ENCODE results near the gene EPS8L3. TPM values are rescaled to one million over a fixed set of nuclear protein-coding genes. Genes with fewer than 3 reads are reported as not detected.
A peak's percentile ranks its signal among the peaks of the same experiment; 100 is the strongest.

EPS8L3 gene
- total RNA-seq, 3 donors from 2014 or later (not counting 1 experiment from before 2014, with no cell fraction given), result 0.47 TPM; not detected in 2

DNA sequence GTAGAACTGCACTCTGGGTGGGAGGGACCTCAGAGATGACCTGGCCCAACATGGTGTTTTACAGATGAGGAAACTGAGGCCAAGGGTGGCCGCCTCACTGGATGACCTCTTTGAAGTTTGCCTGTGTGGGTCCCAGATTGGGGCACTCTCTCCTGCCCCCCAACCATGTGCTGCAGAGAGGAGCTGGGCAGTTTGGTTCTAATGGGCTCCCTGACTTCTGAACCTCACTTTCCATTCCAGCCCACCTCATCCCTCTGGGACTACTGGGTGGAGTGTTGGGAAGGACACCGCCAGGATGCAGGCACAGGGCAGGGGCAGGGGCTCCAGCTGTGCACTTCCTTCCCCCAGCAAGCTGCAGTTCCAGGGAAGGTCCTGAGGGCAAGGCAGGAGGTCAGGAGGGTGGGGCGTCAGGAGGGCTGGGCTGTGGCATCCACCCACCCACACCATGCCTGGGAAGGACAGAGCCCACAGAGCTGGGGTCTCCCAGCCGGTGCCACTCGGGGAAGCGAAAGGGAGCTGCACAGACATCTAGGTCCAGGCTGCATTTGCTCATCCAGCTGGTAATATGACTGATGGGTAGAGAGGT, 10.3 kb upstream of the EPS8L3 start:
- no peak overlapping the region for H3K4me3 ChIP-seq (ENCODE audit: low read length)
- TF ChIP-seq, protein P1, sequence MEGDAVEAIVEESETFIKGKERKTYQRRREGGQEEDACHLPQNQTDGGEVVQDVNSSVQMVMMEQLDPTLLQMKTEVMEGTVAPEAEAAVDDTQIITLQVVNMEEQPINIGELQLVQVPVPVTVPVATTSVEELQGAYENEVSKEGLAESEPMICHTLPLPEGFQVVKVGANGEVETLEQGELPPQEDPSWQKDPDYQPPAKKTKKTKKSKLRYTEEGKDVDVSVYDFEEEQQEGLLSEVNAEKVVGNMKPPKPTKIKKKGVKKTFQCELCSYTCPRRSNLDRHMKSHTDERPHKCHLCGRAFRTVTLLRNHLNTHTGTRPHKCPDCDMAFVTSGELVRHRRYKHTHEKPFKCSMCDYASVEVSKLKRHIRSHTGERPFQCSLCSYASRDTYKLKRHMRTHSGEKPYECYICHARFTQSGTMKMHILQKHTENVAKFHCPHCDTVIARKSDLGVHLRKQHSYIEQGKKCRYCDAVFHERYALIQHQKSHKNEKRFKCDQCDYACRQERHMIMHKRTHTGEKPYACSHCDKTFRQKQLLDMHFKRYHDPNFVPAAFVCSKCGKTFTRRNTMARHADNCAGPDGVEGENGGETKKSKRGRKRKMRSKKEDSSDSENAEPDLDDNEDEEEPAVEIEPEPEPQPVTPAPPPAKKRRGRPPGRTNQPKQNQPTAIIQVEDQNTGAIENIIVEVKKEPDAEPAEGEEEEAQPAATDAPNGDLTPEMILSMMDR (IDR thresholded peaks at IDR 0.05), result no peak
- no peaks in the 10 kb centered on the region for H3K36me3 Mint-ChIP-seq
- H3K27me3 ChIP-seq (ENCODE audit: control insufficient read depth, insufficient read depth, low read length), result no peaks in the 10 kb centered on the region
- no peaks in the 10 kb centered on the region for H3K9me3 ChIP-seq (ENCODE audit: control insufficient read depth, insufficient read depth, low read length)
- no peak for ATAC-seq
- DNase-seq, result no peak
- peaks cover 23 to 27% of the 10 kb centered on the region in 2 donors for H3K27me3 Mint-ChIP-seq (ENCODE audit: low read depth in 2 of 2)
- no peak overlapping the region for H3K27ac ChIP-seq (ENCODE audit: low read length)
- intact Hi-C loops (cut with micrococcal nuclease), result loop anchor here (1.0 kb wide), 1 partner anchor 131 kb away; no protein-coding TSS in a partner anchor
- H3K4me1 ChIP-seq (ENCODE audit: control insufficient read depth, insufficient read depth, low read length), result peaks cover 5% of the 10 kb centered on the region
- no peaks in the 10 kb centered on the region for H3K9me3 Mint-ChIP-seq
- no peak overlapping the region for H3K4me3 Mint-ChIP-seq
- peaks cover 0 to 8% of the 10 kb centered on the region in 2 donors for H3K4me1 Mint-ChIP-seq
- no peaks in the 10 kb centered on the region for H3K36me3 ChIP-seq (ENCODE audit: control insufficient read depth, insufficient read depth, low read length)
- WGBS (ENCODE audit: insufficient coverage), result 74% methylated on average over 5 of the region's 6 CpGs
- no peak overlapping the region for H3K27ac Mint-ChIP-seq

DNA sequence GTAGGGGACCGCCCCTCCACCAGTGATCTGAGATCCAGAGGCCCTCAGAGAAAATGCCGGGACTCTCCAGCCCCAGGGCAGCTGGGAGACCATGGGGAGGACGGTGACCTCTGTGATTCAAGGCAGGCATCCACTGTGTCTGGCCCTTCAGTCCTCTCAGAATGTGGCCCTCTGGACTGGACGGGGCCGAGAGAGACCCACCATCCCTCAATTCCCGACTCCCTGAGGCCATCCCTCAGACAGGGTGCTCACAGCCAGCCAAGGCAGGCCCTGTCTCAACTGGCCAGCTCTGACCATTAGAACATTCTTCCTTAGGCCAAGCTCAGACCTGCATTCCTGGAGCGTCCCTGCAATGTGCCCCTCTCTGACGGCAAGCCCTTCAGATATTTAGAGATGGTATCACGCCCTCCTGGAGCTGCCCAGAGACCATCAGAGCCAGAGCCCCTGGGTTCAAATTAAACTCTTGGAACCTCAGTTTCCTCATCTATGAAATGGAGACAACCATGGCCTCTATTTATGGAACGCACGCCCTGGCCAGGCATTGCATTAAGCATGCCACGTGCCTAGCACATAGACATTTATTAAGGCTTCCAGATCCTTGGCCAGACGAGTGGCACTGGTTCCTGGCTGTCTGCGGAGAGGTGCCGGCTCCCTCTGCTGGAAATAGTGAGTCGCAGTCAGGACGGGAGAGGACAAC, 9.6 kb upstream of the EPS8L3 start:
- no peaks in the 10 kb centered on the region for H3K27me3 ChIP-seq (ENCODE audit: control insufficient read depth, insufficient read depth, low read length)
- Mint-ChIP-seq H3K27me3 (ENCODE audit: low read depth in 2 of 2) (peaks cover 23 to 27% of the 10 kb centered on the region in 2 donors), H3K4me1 (peaks cover 0 to 8% of the 10 kb centered on the region in 2 donors), H3K9me3 (no peaks in the 10 kb centered on the region), H3K27ac (no peak overlapping the region), H3K36me3 (no peaks in the 10 kb centered on the region), H3K4me3 (no peak overlapping the region)
- no peak overlapping the region for H3K4me3 ChIP-seq (ENCODE audit: low read length)
- H3K4me1 ChIP-seq (ENCODE audit: control insufficient read depth, insufficient read depth, low read length), result peaks cover 5% of the 10 kb centered on the region
- peak; percentile 75 to 79 (median 76) for ATAC-seq
- intact Hi-C loops (cut with micrococcal nuclease), result loop anchor here (1.0 kb wide), 1 partner anchor 130 kb away; no protein-coding TSS in a partner anchor
- TF ChIP-seq, protein P1 (IDR thresholded peaks at IDR 0.05), result peak; percentile 30
- H3K9me3 ChIP-seq (ENCODE audit: control insufficient read depth, insufficient read depth, low read length), result no peaks in the 10 kb centered on the region
- WGBS (ENCODE audit: insufficient coverage), result 49% methylated on average over 17 of the region's 17 CpGs
- DNase-seq, result peak in 1 of 2 donors; percentile 85
- H3K36me3 ChIP-seq (ENCODE audit: control insufficient read depth, insufficient read depth, low read length), result no peaks in the 10 kb centered on the region
- H3K27ac ChIP-seq (ENCODE audit: low read length), result no peak overlapping the region

DNA sequence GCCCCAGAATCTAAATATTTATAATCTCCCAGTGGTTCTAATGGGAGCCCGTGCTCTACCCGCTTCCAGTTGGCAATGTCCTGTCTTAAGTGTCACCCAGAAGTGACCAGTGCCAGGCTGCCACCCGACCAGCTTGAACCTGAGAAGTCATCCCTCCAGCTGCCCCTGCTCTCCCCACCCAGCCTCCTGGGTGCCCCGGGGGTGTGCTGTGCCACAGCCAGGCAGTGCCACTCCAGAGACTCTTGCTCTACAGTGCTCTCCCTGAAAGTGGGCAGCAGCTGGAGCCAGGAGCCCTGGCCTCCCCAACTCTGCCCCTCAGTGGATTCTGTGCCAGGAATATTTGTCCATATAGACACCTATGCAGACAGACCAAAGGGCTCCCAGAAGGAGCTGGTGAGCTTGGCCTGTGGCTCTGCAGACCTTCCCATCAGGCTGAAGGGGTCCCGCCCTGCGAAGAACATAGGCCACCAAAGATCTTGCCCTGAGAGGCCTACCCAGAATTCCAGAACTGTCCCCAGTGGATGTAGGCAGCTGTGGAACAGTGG, 9.0 kb upstream of the EPS8L3 start:
- Histone ChIP-seq H3K4me3 (ENCODE audit: low read length) (no peak overlapping the region), H3K27me3 (ENCODE audit: control insufficient read depth, insufficient read depth, low read length) (no peaks in the 10 kb centered on the region), H3K9me3 (ENCODE audit: control insufficient read depth, insufficient read depth, low read length) (no peaks in the 10 kb centered on the region), H3K36me3 (ENCODE audit: control insufficient read depth, insufficient read depth, low read length) (no peaks in the 10 kb centered on the region), H3K4me1 (ENCODE audit: control insufficient read depth, insufficient read depth, low read length) (peaks cover 5% of the 10 kb centered on the region), H3K27ac (ENCODE audit: low read length) (no peak overlapping the region)
- H3K27ac Mint-ChIP-seq, result peak overlapping the region in 1 of 2 donors; percentile 39
- TF ChIP-seq, protein P1 (IDR thresholded peaks at IDR 0.05), result no peak
- peaks cover 20 to 27% of the 10 kb centered on the region in 2 donors for H3K27me3 Mint-ChIP-seq (ENCODE audit: low read depth in 2 of 2)
- no peak for ATAC-seq
- no peak for DNase-seq
- peaks cover 0 to 8% of the 10 kb centered on the region in 2 donors for H3K4me1 Mint-ChIP-seq
- H3K9me3 Mint-ChIP-seq, result no peaks in the 10 kb centered on the region
- H3K4me3 Mint-ChIP-seq, result no peak overlapping the region
- intact Hi-C loops (cut with micrococcal nuclease), result loop anchor here (1.0 kb wide), 1 partner anchor 129 kb away; no protein-coding TSS in a partner anchor
- WGBS (ENCODE audit: insufficient coverage), result 95% methylated on average over 6 of the region's 6 CpGs
- H3K36me3 Mint-ChIP-seq, result no peaks in the 10 kb centered on the region

Measured in natural killer cell (primary cell).